Measurements from ENCODE around the gene NOXA1. TPM values are rescaled to one million over a fixed set of nuclear protein-coding genes. Genes with fewer than 3 reads are reported as not detected.

The NOXA1 gene
- total and polyA plus RNA-seq, 9 of the 15 experiments (the other 6 are each of a cell fraction or from before 2014, with no cell fraction given): 0.07 to 1.2 (median 0.20) TPM; not detected in 4

GRCh38 chr9:137412431-137412830, 10.8 kb upstream of the NOXA1 start:
- peak overlapping the region; percentile 33; the same call in 1 of the 2 replicates for H2AFZ ChIP-seq (ENCODE audit: low read depth, low read length)
- in situ Hi-C loops (cut with MboI): no loop called here
- TF ChIP-seq ZNF395 (CRISPR knock-in tag; IDR thresholded peaks at IDR 0.05): peak; percentile 32; the same call in 1 of the 2 replicates
- TF ChIP-seq ZNF584 (CRISPR knock-in tag; IDR thresholded peaks at IDR 0.05; ENCODE audit: low read depth): 0 out of 2 replicates have a peak, but pooled peaks have one; percentile 13
- no peak for TF ChIP-seq PRDM10 (IDR thresholded peaks at IDR 0.05; ENCODE audit: partially characterized antibody)
- TF ChIP-seq ZNF436 (CRISPR knock-in tag; IDR thresholded peaks at IDR 0.05): no peak
- TF ChIP-seq YY1 (IDR thresholded peaks at IDR 0.05; ENCODE audit: borderline replicate concordance in 1 of 3, control insufficient read depth in 1 of 3, extremely low read depth in 1 of 3, insufficient read depth in 3 of 3, insufficient read length in 1 of 3, insufficient replicate concordance in 2 of 3, low read depth in 1 of 3, low read length in 2 of 3): peak in 2 of 3 experiments; percentile 16 to 56
- peak; percentile 6; the same call in 1 of the 2 replicates for TF ChIP-seq ZFX (CRISPR knock-in tag; IDR thresholded peaks at IDR 0.05)
- TF ChIP-seq MLLT1 (IDR thresholded peaks at IDR 0.05): peak in 1 of 2 experiments; percentile 70; a peak in 2 of 4 replicates
- FAIRE-seq (peak; percentile 60), DNase-seq (ENCODE audit: extremely low read depth in 1 of 4, low spot score in 3 of 4) (peak in 1 of 4 experiments; percentile 32), ATAC-seq (peak; percentile 38)
- H3K79me2 ChIP-seq (ENCODE audit: control insufficient read depth, insufficient read depth, low read length): peaks cover 50% of the 10 kb centered on the region
- H3K4me1 ChIP-seq (replicated peaks in 1 of 2; ENCODE audit: control insufficient read depth in 2 of 2, insufficient read depth in 2 of 2, low read length in 2 of 2): peaks cover 20 to 71% of the 10 kb centered on the region in 2 experiments
- ChIA-PET POLR2A (interaction anchor here (0.6 to 2.0 kb wide), 3 partner anchors 10 to 135 kb away, joined by 3 to 8 read pairs (median 3); partner anchors contain the start of genes EXD3, NOXA1 and TOR4A), CTCF (ENCODE audit: low intra/inter-chr PET ratio) (no interaction called here)
- no peaks in the 10 kb centered on the region for H3K27me3 ChIP-seq (ENCODE audit: control insufficient read depth in 2 of 2, insufficient read depth in 2 of 2, low read length in 2 of 2)
- BruUV-seq (replicated peaks): no TSS peak
- no peaks in the 10 kb centered on the region; the same call in 2 of the 3 replicates for H3K36me3 ChIP-seq (ENCODE audit: control insufficient read depth, insufficient read depth, low read length)
- H3K4me2 ChIP-seq (ENCODE audit: insufficient read depth, low read length): peak overlapping the region; percentile 52; the same call in 1 of the 2 replicates
- peak overlapping the region; percentile 62 to 81 for H3K9ac ChIP-seq (ENCODE audit: insufficient read depth in 1 of 2, low read depth in 2 of 2, low read length in 2 of 2)
- H3K9me1 ChIP-seq (ENCODE audit: control insufficient read depth, insufficient read depth, low read length): no peaks in the 10 kb centered on the region
- WGBS (ENCODE audit: insufficient coverage, low coverage, missing lambda C conversion rate): 74% methylated on average over 10 of the region's 10 CpGs
- H3K9me3 ChIP-seq (replicated peaks; ENCODE audit: control insufficient read depth, insufficient read depth, low read depth, low read length): no peaks in the 10 kb centered on the region
- H3K4me3 ChIP-seq: no peak overlapping the region
- peak overlapping the region; percentile 87 for H3K27ac ChIP-seq (ENCODE audit: extremely low read depth, low read depth, low read length)
- intact Hi-C loops (cut with micrococcal nuclease): no loop called here
- no peaks in the 10 kb centered on the region for H4K20me1 ChIP-seq (replicated peaks; ENCODE audit: control insufficient read depth, insufficient read depth, low read length)
